ENCODE measurements around the gene PAX1.

- TF ChIP-seq CTCF (IDR thresholded peaks at IDR 0.05), result no peak
- TF ChIP-seq POLR2A (IDR thresholded peaks at IDR 0.05), result no peak
Observed at GRCh38 chr20:21709535-21709904, 4.1 kb downstream of the PAX1 start.

All from suprapubic skin (tissue), 3 donors.